LNCaP clone FGC (cell line): ENCODE results near the gene IMP3.
"Not testable (repeated sequence)": the region's sequence is repeated elsewhere in the genome, so short reads cannot be mapped to it uniquely, and the experiment has no call there.

Source experiments
- DNase-seq: peaks from one replicate; pipeline ENCODE4 v3.0.0-alpha.2; 2011; ENCODE audit warnings: low read depth
- H3K4me3 ChIP-seq: 2 replicates; pipeline ENCODE4 v1.5.1; 2011; ENCODE audit warnings: mild to moderate bottlenecking, low read depth, low read length, control low read depth
- TF ChIP-seq, protein P1 (sequence below): IDR thresholded peaks from 2 replicates; pipeline ENCODE4 v1.5.1; 2012; ENCODE audit warnings: mild to moderate bottlenecking; ENCODE audit not compliant: control insufficient read depth, insufficient read depth; ENCODE audit errors: extremely low read depth

The IMP3 gene

DNA sequence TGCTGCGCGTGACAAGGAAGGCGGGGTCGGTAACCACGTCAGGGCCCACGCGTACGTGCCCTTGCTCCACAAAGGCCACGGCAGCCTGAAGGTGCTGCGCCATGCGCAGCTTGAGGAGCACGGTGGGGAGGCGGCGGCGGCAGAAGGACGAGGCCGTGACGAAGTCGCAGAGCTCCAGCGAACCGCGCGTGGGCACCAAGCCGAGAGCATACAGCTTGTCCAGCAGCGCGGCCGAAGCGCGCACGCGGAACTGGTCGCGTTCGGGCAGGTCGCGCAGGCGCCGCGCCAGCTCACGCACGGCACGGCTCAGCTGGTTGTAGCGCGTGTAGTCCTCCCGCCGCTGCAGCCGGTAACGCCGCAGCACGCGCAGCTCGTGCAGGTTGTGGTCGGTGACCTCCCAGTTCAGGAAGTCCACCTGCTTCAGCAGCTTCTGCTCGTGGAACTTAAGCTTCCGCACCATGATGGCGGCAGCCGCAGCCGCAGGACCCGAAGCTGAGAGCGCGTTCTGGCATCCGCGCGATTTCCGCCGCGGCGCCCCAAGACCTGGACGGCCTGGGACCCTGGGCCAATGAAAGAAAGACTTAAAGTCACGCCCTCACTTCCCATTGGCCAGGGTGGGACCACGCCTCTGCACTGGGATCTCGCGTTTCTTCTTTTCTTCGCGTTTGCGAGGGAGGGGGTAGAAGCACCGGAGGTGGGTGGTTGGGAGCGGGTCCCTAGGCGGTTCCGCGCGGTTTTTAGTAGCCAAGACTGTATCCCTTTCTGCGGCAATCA, at the start of gene IMP3:
Gene IMP3 (minus strand): TSS at position 516 of the 774 bp plus-strand sequence. CDS start 56 bp downstream, at position 460.
- DNase-seq: peak; percentile 96
- TF ChIP-seq, protein P1, sequence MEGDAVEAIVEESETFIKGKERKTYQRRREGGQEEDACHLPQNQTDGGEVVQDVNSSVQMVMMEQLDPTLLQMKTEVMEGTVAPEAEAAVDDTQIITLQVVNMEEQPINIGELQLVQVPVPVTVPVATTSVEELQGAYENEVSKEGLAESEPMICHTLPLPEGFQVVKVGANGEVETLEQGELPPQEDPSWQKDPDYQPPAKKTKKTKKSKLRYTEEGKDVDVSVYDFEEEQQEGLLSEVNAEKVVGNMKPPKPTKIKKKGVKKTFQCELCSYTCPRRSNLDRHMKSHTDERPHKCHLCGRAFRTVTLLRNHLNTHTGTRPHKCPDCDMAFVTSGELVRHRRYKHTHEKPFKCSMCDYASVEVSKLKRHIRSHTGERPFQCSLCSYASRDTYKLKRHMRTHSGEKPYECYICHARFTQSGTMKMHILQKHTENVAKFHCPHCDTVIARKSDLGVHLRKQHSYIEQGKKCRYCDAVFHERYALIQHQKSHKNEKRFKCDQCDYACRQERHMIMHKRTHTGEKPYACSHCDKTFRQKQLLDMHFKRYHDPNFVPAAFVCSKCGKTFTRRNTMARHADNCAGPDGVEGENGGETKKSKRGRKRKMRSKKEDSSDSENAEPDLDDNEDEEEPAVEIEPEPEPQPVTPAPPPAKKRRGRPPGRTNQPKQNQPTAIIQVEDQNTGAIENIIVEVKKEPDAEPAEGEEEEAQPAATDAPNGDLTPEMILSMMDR: no peak
- H3K4me3 ChIP-seq: peak within 1 kb of the TSS; percentile 98

GRCh38 chr15:75689429-75689828, 49.4 kb upstream of the IMP3 start:
- H3K4me3 ChIP-seq, DNase-seq: not testable (repeated sequence)

- TF ChIP-seq, protein P1: no peak
- H3K4me3 ChIP-seq: no peak overlapping the region
- DNase-seq: no peak
Observed at GRCh38 chr15:75688831-75689230, 48.8 kb upstream of the IMP3 start.

- no peak for DNase-seq
- TF ChIP-seq, protein P1: no peak
- no peak overlapping the region for H3K4me3 ChIP-seq
Observed at GRCh38 chr15:75688278-75688557, 48.2 kb upstream of the IMP3 start.

GRCh38 chr15:75687486-75688277, 47.7 kb upstream of the IMP3 start:
- DNase-seq: no peak

GRCh38 chr15:75686212-75686642, 46.2 kb upstream of the IMP3 start:
- not testable (repeated sequence) for DNase-seq, H3K4me3 ChIP-seq
- TF ChIP-seq, protein P1: peak; percentile 60

More at GRCh38 chr15:75687486-75688277, 47.7 kb upstream of the IMP3 start:
- H3K4me3 ChIP-seq: no peak overlapping the region
- TF ChIP-seq, protein P1: no peak

GRCh38 chr15:75685195-75685594, 45.2 kb upstream of the IMP3 start:
- DNase-seq: no peak
- TF ChIP-seq, protein P1: no peak
- H3K4me3 ChIP-seq: no peak overlapping the region
